H9 (cell line): ENCODE results near the gene ERBIN. TPM values are rescaled to one million over a fixed set of nuclear protein-coding genes. Genes with fewer than 3 reads are reported as not detected.

Source experiments
- DNase-seq: peaks from one replicate; pipeline ENCODE4 v3.0.0-alpha.2; 2017
- H2AFZ ChIP-seq: one replicate; pipeline ENCODE4 v1.6.1; 2013; ENCODE audit warnings: mild to moderate bottlenecking, low read length, control low read depth, moderate library complexity
- H2AK5ac ChIP-seq: 2 replicates; pipeline ENCODE4 v1.6.1; 2013; ENCODE audit warnings: low read length, control low read depth, mixed read lengths; ENCODE audit not compliant: insufficient read length
- H2BK120ac ChIP-seq: one replicate; pipeline ENCODE4 v1.6.1; 2013; ENCODE audit warnings: low read depth, mild to moderate bottlenecking, low read length, control low read depth, inconsistent platforms; ENCODE audit not compliant: poor library complexity, severe bottlenecking
- H2BK12ac ChIP-seq: 2 replicates; pipeline ENCODE4 v1.6.1; 2013; ENCODE audit warnings: low read length, control low read depth, mixed read lengths, low read depth; ENCODE audit not compliant: insufficient read length
- H2BK15ac ChIP-seq: 2 replicates; pipeline ENCODE4 v1.6.1; 2013; ENCODE audit warnings: low read depth, low read length, control low read depth
- H2BK20ac ChIP-seq: one replicate; pipeline ENCODE4 v1.6.1; 2013; ENCODE audit warnings: low read depth, mild to moderate bottlenecking, low read length, control low read depth, inconsistent platforms; ENCODE audit not compliant: poor library complexity, severe bottlenecking
- H2BK5ac ChIP-seq: 2 replicates; pipeline ENCODE4 v1.6.1; 2013; ENCODE audit warnings: low read length, control low read depth, mixed read lengths; ENCODE audit not compliant: insufficient read length
- H3K14ac ChIP-seq: 2 replicates; pipeline ENCODE4 v1.6.1; 2013; ENCODE audit warnings: low read length, control low read depth; ENCODE audit not compliant: insufficient read depth
- H3K18ac ChIP-seq: 2 replicates; pipeline ENCODE4 v1.6.1; 2013; ENCODE audit warnings: low read depth, mild to moderate bottlenecking, mixed read lengths, low read length, control low read depth; ENCODE audit not compliant: insufficient read length
- H3K23ac ChIP-seq: 2 replicates; pipeline ENCODE4 v1.6.1; 2013; ENCODE audit warnings: low read length, control low read depth, mixed read lengths, low read depth; ENCODE audit not compliant: insufficient read length
- H3K23me2 ChIP-seq: 2 replicates; pipeline ENCODE4 v1.6.1; 2013; ENCODE audit warnings: low read depth, mild to moderate bottlenecking, mixed read lengths, low read length, control low read depth; ENCODE audit not compliant: insufficient read length, poor library complexity, severe bottlenecking
- H3K27ac ChIP-seq: 2 replicates; pipeline ENCODE4 v1.5.1; 2013; ENCODE audit warnings: low read length, control low read depth, mixed read lengths, low read depth; ENCODE audit not compliant: insufficient read length
- H3K27me3 ChIP-seq: 2 replicates; pipeline ENCODE4 v1.6.1; 2013; ENCODE audit warnings: low read length, control low read depth, inconsistent platforms; ENCODE audit not compliant: insufficient read depth
- H3K4ac ChIP-seq: 2 replicates; pipeline ENCODE4 v1.6.1; 2013; ENCODE audit warnings: low read depth, mild to moderate bottlenecking, control low read depth, inconsistent platforms, low read length, moderate library complexity
- H3K4me1 ChIP-seq: 2 replicates; pipeline ENCODE4 v1.6.1; 2013; ENCODE audit warnings: low read length, control low read depth, inconsistent platforms; ENCODE audit not compliant: insufficient read depth
- H3K4me2 ChIP-seq: 2 replicates; pipeline ENCODE4 v1.6.1; 2013; ENCODE audit warnings: low read length, control low read depth, mixed read lengths; ENCODE audit not compliant: insufficient read length, insufficient read depth
- H3K56ac ChIP-seq: 2 replicates; pipeline ENCODE4 v1.6.1; 2013; ENCODE audit warnings: low read depth, mild to moderate bottlenecking, mixed read lengths, low read length, control low read depth; ENCODE audit not compliant: insufficient read length
- H3K79me1 ChIP-seq: 2 replicates; pipeline ENCODE4 v1.6.1; 2013; ENCODE audit warnings: low read depth, mild to moderate bottlenecking, moderate library complexity, low read length, control low read depth, inconsistent platforms; ENCODE audit not compliant: insufficient read depth, poor library complexity, severe bottlenecking
- H3K79me2 ChIP-seq: 2 replicates; pipeline ENCODE4 v1.6.1; 2013; ENCODE audit warnings: low read length, control low read depth, inconsistent platforms; ENCODE audit not compliant: insufficient read depth
- H3K9ac ChIP-seq: 2 replicates; pipeline ENCODE4 v1.6.1; 2013; ENCODE audit warnings: low read length, control low read depth, mixed read lengths; ENCODE audit not compliant: insufficient read length; ENCODE audit errors: extremely low read depth
- H3K9me3 ChIP-seq: one replicate; pipeline ENCODE4 v1.6.1; 2013; ENCODE audit warnings: low read depth, low read length, inconsistent platforms; ENCODE audit not compliant: control insufficient read depth
- H3T11ph ChIP-seq: one replicate; pipeline ENCODE4 v1.6.1; 2013; ENCODE audit warnings: mild to moderate bottlenecking, low read length, control low read depth, inconsistent platforms
- H4K20me1 ChIP-seq: one replicate; pipeline ENCODE4 v1.6.1; 2013; ENCODE audit not compliant: control insufficient read depth, insufficient read length, insufficient read depth
- H4K5ac ChIP-seq: 2 replicates; pipeline ENCODE4 v1.6.1; 2013; ENCODE audit warnings: low read depth, mild to moderate bottlenecking, mixed read lengths, low read length, control low read depth; ENCODE audit not compliant: insufficient read length
- H4K8ac ChIP-seq: replicated peaks from 2 replicates; pipeline ENCODE4 v1.6.1; 2013; ENCODE audit warnings: low read length, control low read depth, mixed read lengths, low read depth; ENCODE audit not compliant: insufficient read length
- H4K91ac ChIP-seq: 2 replicates; pipeline ENCODE4 v1.6.1; 2013; ENCODE audit warnings: low read depth, mild to moderate bottlenecking, moderate library complexity, mixed read lengths, low read length, control low read depth; ENCODE audit not compliant: insufficient read length
- H3K27ac Mint-ChIP-seq, 3 experiments: 2 replicates in 2 of 3; 3 replicates in 1 of 3; pipeline ENCODE4 v1.8.0; 2020 to 2021; ENCODE audit warnings: mixed read lengths in 3 of 3, mild to moderate bottlenecking in 1 of 3, moderate library complexity in 1 of 3
- H3K27me3 Mint-ChIP-seq: 2 replicates; pipeline ENCODE4 v1.8.0; 2021; ENCODE audit warnings: low read depth, mild to moderate bottlenecking, moderate library complexity, mixed read lengths
- H3K36me3 Mint-ChIP-seq, 3 experiments: 2 replicates in 2 of 3; 3 replicates in 1 of 3; pipeline ENCODE4 v1.8.0; 2020 to 2021; ENCODE audit warnings: low read depth in 3 of 3, mixed read lengths in 3 of 3; ENCODE audit not compliant: insufficient read depth in 1 of 3
- H3K4me1 Mint-ChIP-seq, 2 experiments: 2 replicates each; pipeline ENCODE4 v1.8.0; 2020; ENCODE audit warnings: mixed read lengths in 2 of 2
- H3K4me3 Mint-ChIP-seq, 2 experiments: 2 replicates in 1 of 2; 3 replicates in 1 of 2; pipeline ENCODE4 v1.8.0; 2020 to 2021; ENCODE audit warnings: mild to moderate bottlenecking in 2 of 2, mixed read lengths in 2 of 2, moderate library complexity in 1 of 2
- H3K9me3 Mint-ChIP-seq, 2 experiments: 2 replicates in 1 of 2; 3 replicates in 1 of 2; pipeline ENCODE4 v1.8.0; 2020; ENCODE audit warnings: mild to moderate bottlenecking in 2 of 2, mixed read lengths in 2 of 2, moderate library complexity in 1 of 2
- WGBS: extraction: QIAGEN DNeasy Blood & Tissue Kit; methylation state at CpG from one replicate; pipeline ENCODE4 v1.1.7; 2013; ENCODE audit warnings: missing lambda C conversion rate, low lambda C conversion rate, mixed read lengths; ENCODE audit not compliant: insufficient read length; ENCODE audit errors: extremely low coverage; 5-methylcytosine and 5-hydroxymethylcytosine counted together
- total RNA-seq: library from RNA; stranded (reverse); gene quantifications from 2 replicates; pipeline ENCODE4 v1.2.1, GENCODE V29; 2021
- TF ChIP-seq, protein P1 (sequence below): fragments of 200-600 bp; sonication (generic); conservative IDR thresholded peaks from 3 replicates; pipeline ENCODE4 v1.8.0; 2021; ENCODE audit warnings: antibody characterized with exemption, mild to moderate bottlenecking

Gene ERBIN
- total RNA-seq, 1 experiment from 2014 or later, result 42.9 TPM

DNA sequence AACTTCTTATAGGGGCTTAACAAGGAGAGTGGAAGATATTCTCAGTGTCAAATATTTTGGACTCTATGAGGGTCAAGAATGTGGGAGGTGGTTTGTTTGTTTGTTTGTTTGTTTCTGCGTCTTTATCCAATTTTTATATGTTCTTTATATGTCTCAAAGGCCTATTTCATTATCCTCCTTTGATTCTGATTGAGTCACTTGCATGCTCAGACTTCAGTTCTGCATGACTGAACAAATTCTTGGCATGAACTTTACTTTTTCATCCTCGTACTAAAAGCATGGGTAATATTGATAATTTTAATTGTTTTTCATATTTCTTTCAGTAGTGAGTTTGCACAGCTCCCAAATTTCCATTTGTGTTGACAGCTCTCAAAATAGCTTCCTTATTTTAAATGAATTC lies 19.2 kb upstream of the ERBIN start:
- Histone ChIP-seq H3K27ac (no peak overlapping the region), H3K14ac (no peak overlapping the region), H4K8ac (no peak overlapping the region), H3K27me3 (no peaks in the 10 kb centered on the region), H2BK20ac (no peak overlapping the region), H2BK5ac (no peak overlapping the region), H3K4ac (no peak overlapping the region), H3K9me3 (no peaks in the 10 kb centered on the region), H3K4me2 (no peak overlapping the region), H4K20me1 (no peaks in the 10 kb centered on the region), H3K23ac (no peak overlapping the region), H2AK5ac (no peak overlapping the region), H3K79me1 (no peaks in the 10 kb centered on the region), H2AFZ (no peak overlapping the region), H2BK12ac (no peak overlapping the region), H4K5ac (no peak overlapping the region), H3K9ac (no peak overlapping the region), H4K91ac (no peak overlapping the region), H3T11ph (no peak overlapping the region), H2BK120ac (no peak overlapping the region), H3K18ac (no peak overlapping the region), H3K56ac (no peak overlapping the region), H3K23me2 (no peaks in the 10 kb centered on the region), H3K79me2 (no peaks in the 10 kb centered on the region), H2BK15ac (no peak overlapping the region), H3K4me1 (peaks cover 2% of the 10 kb centered on the region; the same call in 1 of the 2 replicates)
- H3K9me3 Mint-ChIP-seq, result no peaks in the 10 kb centered on the region
- no peaks in the 10 kb centered on the region for H3K36me3 Mint-ChIP-seq
- no CpG with 5 or more reads among the region's 2 CpGs for WGBS
- H3K27ac Mint-ChIP-seq, result no peak overlapping the region
- H3K4me3 Mint-ChIP-seq, result no peak overlapping the region
- TF ChIP-seq, protein P1, sequence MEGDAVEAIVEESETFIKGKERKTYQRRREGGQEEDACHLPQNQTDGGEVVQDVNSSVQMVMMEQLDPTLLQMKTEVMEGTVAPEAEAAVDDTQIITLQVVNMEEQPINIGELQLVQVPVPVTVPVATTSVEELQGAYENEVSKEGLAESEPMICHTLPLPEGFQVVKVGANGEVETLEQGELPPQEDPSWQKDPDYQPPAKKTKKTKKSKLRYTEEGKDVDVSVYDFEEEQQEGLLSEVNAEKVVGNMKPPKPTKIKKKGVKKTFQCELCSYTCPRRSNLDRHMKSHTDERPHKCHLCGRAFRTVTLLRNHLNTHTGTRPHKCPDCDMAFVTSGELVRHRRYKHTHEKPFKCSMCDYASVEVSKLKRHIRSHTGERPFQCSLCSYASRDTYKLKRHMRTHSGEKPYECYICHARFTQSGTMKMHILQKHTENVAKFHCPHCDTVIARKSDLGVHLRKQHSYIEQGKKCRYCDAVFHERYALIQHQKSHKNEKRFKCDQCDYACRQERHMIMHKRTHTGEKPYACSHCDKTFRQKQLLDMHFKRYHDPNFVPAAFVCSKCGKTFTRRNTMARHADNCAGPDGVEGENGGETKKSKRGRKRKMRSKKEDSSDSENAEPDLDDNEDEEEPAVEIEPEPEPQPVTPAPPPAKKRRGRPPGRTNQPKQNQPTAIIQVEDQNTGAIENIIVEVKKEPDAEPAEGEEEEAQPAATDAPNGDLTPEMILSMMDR, result no peak
- no peaks in the 10 kb centered on the region for H3K27me3 Mint-ChIP-seq
- H3K4me1 Mint-ChIP-seq, result peaks cover 0 to 3% of the 10 kb centered on the region in 2 experiments; a peak in 1 of 4 replicates
- no peak for DNase-seq
